A549 (cell line): ENCODE results near the gene GZF1. TPM values are rescaled to one million over a fixed set of nuclear protein-coding genes. Genes with fewer than 3 reads are reported as not detected.

ENCODE experiments used
- ATAC-seq, 2 experiments: fragments of 200-7000 bp in 1 of 2; fragments of >200 bp in 1 of 2; cut with Nextera tagmentation in 1 of 2; cut with Tn5 transposase in 1 of 2; 3 replicates each; pipeline versions ENCODE4 v1.8.0 to v1.9.1; 2018 to 2020; ENCODE audit warnings: mild to moderate bottlenecking in 1 of 2, moderate library complexity in 1 of 2
- CTCF ChIA-PET: fragments of 300-600 bp; sonication (Branson Sonifier 250); formaldehyde crosslinking; extraction: SDS; loops from one replicate; lab custom pipeline; 2021; ENCODE audit warnings: antibody characterized with exemption, inconsistent platforms; lab: Yijun Ruan, JAX
- POLR2A ChIA-PET: fragments of 350-600 bp; formaldehyde crosslinking; extraction: SDS; loops from one replicate; lab custom pipeline; 2021; ENCODE audit warnings: antibody characterized with exemption, inconsistent platforms; lab: Yijun Ruan, JAX
- DNase-seq, 2 experiments: peaks; one replicate each; pipeline versions ENCODE4 v3.0.0 to v3.0.0-alpha.2; 2011 to 2016; ENCODE audit warnings: low read depth in 1 of 2, low spot score in 1 of 2
- FAIRE-seq: peaks from 2 replicates; lab custom pipeline; 2011; peaks lifted over from hg19 to GRCh38; lab: Jason Lieb, UNC
- H3K27ac ChIP-seq, 2 experiments: fragments of >200 bp; sonication (Bioruptor Twin); formaldehyde crosslinking; 3 replicates each; pipeline ENCODE4 v1.5.1; 2016 to 2017
- H3K4me1 ChIP-seq: fragments of >200 bp; sonication (Bioruptor Twin); formaldehyde crosslinking; 3 replicates; pipeline ENCODE4 v1.6.1; 2016
- H3K4me2 ChIP-seq: fragments of >200 bp; sonication (Bioruptor Twin); formaldehyde crosslinking; 3 replicates; pipeline ENCODE4 v1.6.1; 2016
- H3K4me3 ChIP-seq: fragments of >200 bp; sonication (Bioruptor Twin); formaldehyde crosslinking; 3 replicates; pipeline ENCODE4 v1.5.1; 2016
- H3K9me3 ChIP-seq: fragments of >200 bp; sonication (Bioruptor Twin); formaldehyde crosslinking; 3 replicates; pipeline ENCODE4 v1.6.1; 2016
- CBX2 ChIP-seq: fragments of 200-600 bp; sonication (generic); IDR thresholded peaks from 2 replicates; pipeline ENCODE4 v1.6.1; 2016; ENCODE audit warnings: low read depth, mild to moderate bottlenecking, borderline replicate concordance
- CEBPB ChIP-seq, 2 experiments: fragments of >200 bp in 1 of 2; sonication (Bioruptor Twin) in 1 of 2; formaldehyde crosslinking in 1 of 2; IDR thresholded peaks; 2 replicates each; pipeline ENCODE4 v1.6.1; 2012 to 2016
- EHF ChIP-seq: fragments of 250-450 bp; sonication (Bioruptor Pico); IDR thresholded peaks from 2 replicates; pipeline ENCODE4 v1.5.0; 2020; ENCODE audit warnings: mild to moderate bottlenecking
- EHMT2 ChIP-seq: fragments of 200-600 bp; sonication (generic); IDR thresholded peaks from 2 replicates; pipeline ENCODE4 v1.6.1; 2016; ENCODE audit warnings: antibody characterized with exemption, low read depth, mild to moderate bottlenecking, moderate library complexity
- EP300 ChIP-seq, 2 experiments: fragments of >200 bp; sonication (Bioruptor Twin); formaldehyde crosslinking; IDR thresholded peaks; 2 replicates in 1 of 2; 3 replicates in 1 of 2; pipeline ENCODE4 v1.6.1; 2016 to 2017
- FOSL2 ChIP-seq, 2 experiments: fragments of 450-650 bp in 1 of 2; fragments of >200 bp in 1 of 2; sonication (Bioruptor Twin) in 1 of 2; formaldehyde crosslinking; IDR thresholded peaks; 2 replicates each; pipeline versions ENCODE4 v1.5.0 to v1.6.1; 2016 to 2020; ENCODE audit warnings: mild to moderate bottlenecking in 1 of 2, moderate library complexity in 1 of 2
- HOXB5 ChIP-seq: fragments of 250-450 bp; sonication (Bioruptor Pico); IDR thresholded peaks from 2 replicates; pipeline ENCODE4 v1.5.0; 2020; ENCODE audit warnings: mild to moderate bottlenecking, moderate library complexity
- KDM1A ChIP-seq: fragments of 200-600 bp; sonication (generic); IDR thresholded peaks from 2 replicates; pipeline ENCODE4 v1.6.1; 2016; ENCODE audit warnings: low read depth, mild to moderate bottlenecking
- KDM5A ChIP-seq: fragments of 200-600 bp; sonication (generic); IDR thresholded peaks from 2 replicates; pipeline ENCODE4 v1.6.1; 2016; ENCODE audit warnings: antibody characterized with exemption, mild to moderate bottlenecking
- MYC ChIP-seq: IDR thresholded peaks from 2 replicates; pipeline ENCODE4 v1.6.1; 2012; ENCODE audit warnings: mild to moderate bottlenecking, inconsistent platforms, low read length, improper control_type of control experiment, borderline replicate concordance
- NPAS2 ChIP-seq: fragments of 250-450 bp; sonication (Bioruptor Pico); IDR thresholded peaks from 2 replicates; pipeline ENCODE4 v1.8.0; 2022; ENCODE audit warnings: mild to moderate bottlenecking, moderate library complexity, borderline replicate concordance
- POLR2AphosphoS2 ChIP-seq: conservative IDR thresholded peaks from 2 replicates; pipeline ENCODE4 v1.6.1; 2012; ENCODE audit warnings: low read length, improper control_type of control experiment, inconsistent platforms
- RAD21 ChIP-seq, 2 experiments: fragments of >200 bp in 1 of 2; sonication (Bioruptor Twin) in 1 of 2; formaldehyde crosslinking in 1 of 2; IDR thresholded peaks in 1 of 2; conservative IDR thresholded peaks in 1 of 2; 2 replicates in 1 of 2; 3 replicates in 1 of 2; pipeline ENCODE4 v1.6.1; 2012 to 2018; ENCODE audit warnings: inconsistent platforms in 1 of 2
- RARB ChIP-seq: fragments of 250-450 bp; sonication (Bioruptor Pico); IDR thresholded peaks from 2 replicates; pipeline ENCODE4 v1.8.0; 2021; ENCODE audit warnings: mild to moderate bottlenecking, moderate library complexity
- RFX5 ChIP-seq: fragments of 450-650 bp; IDR thresholded peaks from 2 replicates; pipeline ENCODE4 v1.7.1; 2014; ENCODE audit warnings: antibody characterized with exemption, mild to moderate bottlenecking, moderate library complexity
- SMC3 ChIP-seq: fragments of >200 bp; sonication (Bioruptor Twin); formaldehyde crosslinking; IDR thresholded peaks from 3 replicates; pipeline ENCODE4 v1.6.1; 2018; ENCODE audit warnings: inconsistent platforms
- ZC3H11A ChIP-seq: fragments of 450-650 bp; IDR thresholded peaks from 2 replicates; pipeline ENCODE4 v1.6.1; 2014; ENCODE audit warnings: antibody characterized with exemption, mild to moderate bottlenecking
- ZFP36 ChIP-seq: fragments of 450-650 bp; IDR thresholded peaks from 2 replicates; pipeline ENCODE4 v1.6.1; 2014; ENCODE audit warnings: borderline replicate concordance; ENCODE audit not compliant: partially characterized antibody
- ZSCAN20 ChIP-seq: fragments of 250-450 bp; sonication (Bioruptor Pico); IDR thresholded peaks from 2 replicates; pipeline ENCODE4 v1.8.0; 2022; ENCODE audit warnings: mild to moderate bottlenecking, moderate library complexity
- WGBS: methylation state at CpG from one replicate; pipeline ENCODE4 v1.1.6; 2017; ENCODE audit errors: missing lambda C conversion rate; 5-methylcytosine and 5-hydroxymethylcytosine counted together
- polyA plus RNA-seq, 4 experiments: library from polyadenylated mRNA; depleted of rRNA in 3 of 4; stranded (reverse); fragments of >200 nt; fragmentation: RNase III in 1 of 4; extraction: RNeasy Plus Mini Kit Qiagen cat#74134 plus additional on column Dnase treatment in 1 of 4; gene quantifications; 2 replicates in 3 of 4; 3 replicates in 1 of 4; pipeline ENCODE4 v1.2.3, GENCODE V29; 2011 to 2017
- TF ChIP-seq, protein P1 (sequence below): fragments of >200 bp; sonication (Bioruptor Twin); formaldehyde crosslinking; IDR thresholded peaks from 2 replicates; pipeline ENCODE4 v1.6.1; 2016
- TF ChIP-seq, protein P2 (sequence below): fragments of >200 bp; sonication (Bioruptor Twin); formaldehyde crosslinking; IDR thresholded peaks from 3 replicates; pipeline ENCODE4 v1.5.1; 2016
- TF ChIP-seq, protein P3 (sequence below): fragments of 250-450 bp; sonication (Bioruptor Pico); IDR thresholded peaks from 2 replicates; pipeline ENCODE4 v1.5.0; 2020; ENCODE audit warnings: low read depth, mild to moderate bottlenecking, moderate library complexity
- TF ChIP-seq, protein P4 (sequence below): IDR thresholded peaks from 2 replicates; pipeline ENCODE4 v1.6.1; 2012
- TF ChIP-seq, protein P5 (sequence below): IDR thresholded peaks from 2 replicates; pipeline ENCODE4 v1.6.1; 2012; ENCODE audit warnings: low read depth, borderline replicate concordance

The GZF1 gene
- polyA plus RNA-seq, 2 of the 4 experiments (the other 2 are of a cell fraction): 13.2 to 24.7 TPM

DNA sequence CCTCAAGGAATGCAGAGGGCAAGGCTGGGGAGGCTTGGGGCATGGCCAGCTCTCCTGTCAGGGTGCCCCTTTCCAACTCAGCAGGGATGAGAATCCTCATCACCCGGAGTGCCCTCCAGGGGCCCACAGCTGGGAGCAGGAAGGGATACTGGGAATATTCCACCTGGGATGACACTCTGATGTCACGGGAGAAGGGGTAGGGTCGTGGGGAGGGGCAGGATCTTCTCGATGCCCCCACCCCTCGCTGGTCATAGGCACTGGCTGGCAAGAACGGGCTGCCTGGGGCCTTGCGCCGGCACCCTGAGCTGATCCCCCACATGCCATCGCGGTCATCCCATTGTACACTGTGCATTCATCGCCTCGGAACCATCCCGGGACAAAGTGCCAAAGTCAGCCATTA lies 22.0 kb upstream of the GZF1 start:
- Histone ChIP-seq H3K4me3 (no peak overlapping the region), H3K9me3 (no peaks in the 10 kb centered on the region), H3K4me2 (no peak overlapping the region), H3K4me1 (no peaks in the 10 kb centered on the region), H3K27ac (peak overlapping the region; percentile 6 to 60; a peak in 5 of 6 replicates)
- TF ChIP-seq EHF (CRISPR knock-in tag) (no peak), EHMT2 (no peak), EP300 (IDR thresholded peaks at IDR 0.05) (no peak), ZSCAN20 (CRISPR knock-in tag) (no peak), FOSL2 (IDR thresholded peaks at IDR 0.05) (no peak), FOSL2 (CRISPR knock-in tag; IDR thresholded peaks at IDR 0.05) (no peak), ZFP36 (no peak), HOXB5 (no peak), NPAS2 (CRISPR knock-in tag) (no peak), ZC3H11A (no peak)
- TF ChIP-seq, protein P1, sequence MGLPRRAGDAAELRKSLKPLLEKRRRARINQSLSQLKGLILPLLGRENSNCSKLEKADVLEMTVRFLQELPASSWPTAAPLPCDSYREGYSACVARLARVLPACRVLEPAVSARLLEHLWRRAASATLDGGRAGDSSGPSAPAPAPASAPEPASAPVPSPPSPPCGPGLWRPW: no peak
- no peak for DNase-seq
- CTCF ChIA-PET: interaction anchor here (0.7 to 14.6 kb wide), 64 partner anchors 9 to 1026 kb away, joined by 3 to 378 read pairs (median 5); partner anchors contain the start of genes FOXA2, NXT1 and THBD
- FAIRE-seq: no peak
- ATAC-seq: peak; percentile 9 to 32; a peak in 3 of 6 replicates
- 77% methylated on average over 10 of the region's 13 CpGs for WGBS
- POLR2A ChIA-PET: interaction anchor here (1.3 to 4.5 kb wide), 5 partner anchors 10 to 649 kb away, joined by 4 to 48 read pairs (median 9); partner anchors contain the start of genes NXT1 and THBD

DNA sequence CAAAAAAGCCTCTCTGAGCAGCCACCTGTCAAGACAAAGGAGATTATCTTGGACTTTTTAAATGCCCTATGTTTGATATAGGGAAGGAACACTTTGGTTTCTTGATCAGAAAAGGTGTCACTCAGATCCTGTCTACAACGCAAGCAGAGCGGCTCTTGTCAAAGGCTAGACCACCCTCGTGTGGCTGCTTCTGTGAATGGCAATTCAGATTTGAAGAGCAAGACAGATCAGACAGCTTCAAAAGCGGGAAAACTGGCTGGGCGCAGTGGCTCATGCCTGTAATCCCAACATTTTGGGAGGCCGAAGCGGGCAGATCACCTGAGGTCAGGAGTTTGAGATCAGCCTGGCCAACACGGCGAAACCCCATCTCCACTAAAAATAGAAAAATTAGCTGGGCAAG lies 21.5 kb upstream of the GZF1 start:
- Histone ChIP-seq H3K9me3 (no peaks in the 10 kb centered on the region), H3K4me3 (no peak overlapping the region), H3K4me1 (no peaks in the 10 kb centered on the region), H3K27ac (peak overlapping the region; percentile 6 to 60; a peak in 5 of 6 replicates), H3K4me2 (no peak overlapping the region)
- FAIRE-seq (peak; percentile 88), DNase-seq (peak; percentile 83 to 87), ATAC-seq (peak; percentile 85 to 95)
- ChIA-PET POLR2A (interaction anchor here (0.5 to 4.5 kb wide), 9 partner anchors 10 to 654 kb away, joined by 3 to 48 read pairs (median 4); partner anchors contain the start of genes NXT1 and THBD), CTCF (interaction anchor here (0.6 to 14.6 kb wide), 96 partner anchors 10 to 1026 kb away, joined by 3 to 378 read pairs (median 4); partner anchors contain the start of genes FOXA2, NXT1 and THBD)
- 22% methylated on average over 9 of the region's 9 CpGs for WGBS
- TF ChIP-seq RFX5: no peak
- TF ChIP-seq MYC: no peak
- TF ChIP-seq ZSCAN20 (CRISPR knock-in tag): 0 out of 2 replicates have a peak, but pooled peaks have one; percentile 25
- no peak for TF ChIP-seq KDM1A
- no peak for TF ChIP-seq FOSL2 (IDR thresholded peaks at IDR 0.05)
- TF ChIP-seq FOSL2 (CRISPR knock-in tag; IDR thresholded peaks at IDR 0.05): no peak
- TF ChIP-seq RARB (CRISPR knock-in tag): no peak
- TF ChIP-seq, protein P2, sequence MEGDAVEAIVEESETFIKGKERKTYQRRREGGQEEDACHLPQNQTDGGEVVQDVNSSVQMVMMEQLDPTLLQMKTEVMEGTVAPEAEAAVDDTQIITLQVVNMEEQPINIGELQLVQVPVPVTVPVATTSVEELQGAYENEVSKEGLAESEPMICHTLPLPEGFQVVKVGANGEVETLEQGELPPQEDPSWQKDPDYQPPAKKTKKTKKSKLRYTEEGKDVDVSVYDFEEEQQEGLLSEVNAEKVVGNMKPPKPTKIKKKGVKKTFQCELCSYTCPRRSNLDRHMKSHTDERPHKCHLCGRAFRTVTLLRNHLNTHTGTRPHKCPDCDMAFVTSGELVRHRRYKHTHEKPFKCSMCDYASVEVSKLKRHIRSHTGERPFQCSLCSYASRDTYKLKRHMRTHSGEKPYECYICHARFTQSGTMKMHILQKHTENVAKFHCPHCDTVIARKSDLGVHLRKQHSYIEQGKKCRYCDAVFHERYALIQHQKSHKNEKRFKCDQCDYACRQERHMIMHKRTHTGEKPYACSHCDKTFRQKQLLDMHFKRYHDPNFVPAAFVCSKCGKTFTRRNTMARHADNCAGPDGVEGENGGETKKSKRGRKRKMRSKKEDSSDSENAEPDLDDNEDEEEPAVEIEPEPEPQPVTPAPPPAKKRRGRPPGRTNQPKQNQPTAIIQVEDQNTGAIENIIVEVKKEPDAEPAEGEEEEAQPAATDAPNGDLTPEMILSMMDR: peak; percentile 90
- TF ChIP-seq RAD21 (conservative IDR thresholded peaks at IDR 0.05 in 1 of 2, IDR thresholded peaks at IDR 0.05 in 1 of 2): peak; percentile 92 to 96
- TF ChIP-seq, protein P3, sequence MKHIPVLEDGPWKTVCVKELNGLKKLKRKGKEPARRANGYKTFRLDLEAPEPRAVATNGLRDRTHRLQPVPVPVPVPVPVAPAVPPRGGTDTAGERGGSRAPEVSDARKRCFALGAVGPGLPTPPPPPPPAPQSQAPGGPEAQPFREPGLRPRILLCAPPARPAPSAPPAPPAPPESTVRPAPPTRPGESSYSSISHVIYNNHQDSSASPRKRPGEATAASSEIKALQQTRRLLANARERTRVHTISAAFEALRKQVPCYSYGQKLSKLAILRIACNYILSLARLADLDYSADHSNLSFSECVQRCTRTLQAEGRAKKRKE (CRISPR knock-in tag): no peak
- TF ChIP-seq, protein P4, sequence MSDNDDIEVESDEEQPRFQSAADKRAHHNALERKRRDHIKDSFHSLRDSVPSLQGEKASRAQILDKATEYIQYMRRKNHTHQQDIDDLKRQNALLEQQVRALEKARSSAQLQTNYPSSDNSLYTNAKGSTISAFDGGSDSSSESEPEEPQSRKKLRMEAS: 0 out of 2 replicates have a peak, but pooled peaks have one; percentile 33
- TF ChIP-seq, protein P5, sequence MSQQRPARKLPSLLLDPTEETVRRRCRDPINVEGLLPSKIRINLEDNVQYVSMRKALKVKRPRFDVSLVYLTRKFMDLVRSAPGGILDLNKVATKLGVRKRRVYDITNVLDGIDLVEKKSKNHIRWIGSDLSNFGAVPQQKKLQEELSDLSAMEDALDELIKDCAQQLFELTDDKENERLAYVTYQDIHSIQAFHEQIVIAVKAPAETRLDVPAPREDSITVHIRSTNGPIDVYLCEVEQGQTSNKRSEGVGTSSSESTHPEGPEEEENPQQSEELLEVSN: peak; percentile 45; the same call in 1 of the 2 replicates
- TF ChIP-seq CEBPB (IDR thresholded peaks at IDR 0.05): no peak
- no peak for TF ChIP-seq EHMT2
- peak; percentile 93 for TF ChIP-seq SMC3
- no peak for TF ChIP-seq POLR2AphosphoS2
- no peak for TF ChIP-seq KDM5A
- TF ChIP-seq CBX2: no peak
